ENCODE data around the gene KRTAP10-7.

DNA sequence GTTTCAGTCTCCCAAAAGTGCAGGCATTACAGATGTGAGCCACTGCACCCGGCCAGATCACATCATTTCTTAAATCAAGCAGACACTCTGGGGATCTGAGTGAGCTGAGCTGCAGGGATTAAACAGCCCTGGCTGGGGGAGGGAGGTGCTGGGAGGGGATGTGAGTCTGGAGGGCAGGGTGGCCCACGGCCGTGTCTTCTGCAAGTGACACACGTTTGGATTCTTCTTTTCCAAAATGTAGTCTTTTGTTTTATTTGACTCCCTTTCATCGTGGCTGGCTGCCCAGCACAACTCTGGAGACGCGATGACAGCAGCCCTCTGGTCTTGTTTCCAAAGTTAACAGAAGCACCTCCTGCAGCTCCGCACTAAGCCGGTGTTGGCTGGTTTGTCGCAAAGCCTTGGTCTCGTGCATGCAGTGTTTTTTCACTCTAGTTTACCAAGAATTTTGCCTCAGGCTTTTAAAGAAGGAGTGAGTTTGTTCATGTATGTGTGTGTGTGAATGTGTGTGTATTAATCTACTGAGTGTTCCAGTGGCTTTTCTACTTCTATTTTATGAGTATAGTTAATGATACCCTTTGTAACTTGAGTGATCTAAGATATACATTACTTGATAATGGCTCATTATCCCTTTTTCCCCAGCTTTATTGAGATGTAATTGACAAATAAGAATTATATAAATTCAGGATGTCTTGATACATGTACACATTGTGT lies 17.2 kb upstream of the KRTAP10-7 start:
- TF ChIP-seq CTCF (conservative IDR thresholded peaks at IDR 0.05; ENCODE audit: low read depth in 2 of 2) (no peak), CREB1 (CRISPR knock-in tag; IDR thresholded peaks at IDR 0.05; ENCODE audit: low read depth) (no peak), REST (IDR thresholded peaks at IDR 0.05; ENCODE audit: unreplicated experiment) (no peak), POLR2AphosphoS5 (IDR thresholded peaks at IDR 0.05; ENCODE audit: low read depth) (no peak), EZH2phosphoT487 (IDR thresholded peaks at IDR 0.05; ENCODE audit: unreplicated experiment) (no peak), NANOG (IDR thresholded peaks at IDR 0.05; ENCODE audit: borderline replicate concordance) (no peak), EZH2 (IDR thresholded peaks at IDR 0.05; ENCODE audit: low read depth, unreplicated experiment) (no peak)
